GM12878 (cell line): ENCODE data around the gene KIAA0930. TPM values are rescaled to one million over a fixed set of nuclear protein-coding genes. Genes with fewer than 3 reads are reported as not detected.

Experiments used
- ATAC-seq: fragments of 200-7000 bp; cut with Tn5 transposase; 3 replicates; pipeline ENCODE4 v1.9.1; 2020; ENCODE audit warnings: mild to moderate bottlenecking, moderate library complexity
- BruUV-seq: library from RNA; stranded (reverse); fragments of 400-500 nt; replicated peaks from 2 replicates; lab custom pipeline; 2021; lab: Mats Ljungman, UMichigan
- CTCF ChIA-PET: fragments of 300-600 bp; sonication (Branson Sonifier 250); formaldehyde crosslinking; extraction: SDS; loops from one replicate; lab custom pipeline; 2021; ENCODE audit warnings: inconsistent platforms; lab: Yijun Ruan, JAX
- POLR2A ChIA-PET: fragments of 350-600 bp; formaldehyde crosslinking; extraction: SDS; loops from one replicate; lab custom pipeline; 2021; ENCODE audit warnings: inconsistent platforms; lab: Charles Lee
- RAD21 ChIA-PET: fragments of 300-600 bp; sonication (Branson Sonifier 250); formaldehyde crosslinking; loops from one replicate; lab custom pipeline; 2023; ENCODE audit warnings: antibody characterized with exemption; ENCODE audit not compliant: unreplicated experiment; lab: Charles Lee
- SMC1A ChIA-PET: fragments of 300-600 bp; sonication (Branson Sonifier 250); formaldehyde crosslinking; loops from one replicate; lab custom pipeline; 2023; ENCODE audit not compliant: unreplicated experiment, uncharacterized antibody; lab: Charles Lee
- DNase-seq: peaks from one replicate; pipeline ENCODE4 v3.0.0-alpha.2; 2011; ENCODE audit warnings: low read depth, low spot score
- FAIRE-seq: peaks from 3 replicates; lab custom pipeline; 2011; peaks lifted over from hg19 to GRCh38; lab: Jason Lieb, UNC
- H2AFZ ChIP-seq: 2 replicates; pipeline ENCODE4 v1.6.0; 2011; ENCODE audit warnings: low read depth, low read length, control low read depth; ENCODE audit not compliant: control insufficient read depth
- H3K27ac ChIP-seq: 2 replicates; pipeline ENCODE4 v1.5.1; 2011; ENCODE audit warnings: control low read depth; ENCODE audit not compliant: control insufficient read depth, insufficient read depth
- H3K27me3 ChIP-seq, 2 experiments: replicated peaks in 1 of 2; 2 replicates each; pipeline versions ENCODE4 v1.6.0 to v1.6.1; 2011; ENCODE audit warnings: low read length in 1 of 2; ENCODE audit not compliant: control insufficient read depth in 2 of 2, insufficient read depth in 2 of 2
- H3K36me3 ChIP-seq, 2 experiments: 2 replicates each; pipeline ENCODE4 v1.5.1; 2011; ENCODE audit warnings: low read length in 1 of 2; ENCODE audit not compliant: control insufficient read depth in 2 of 2, insufficient read depth in 2 of 2
- H3K4me1 ChIP-seq: 2 replicates; pipeline ENCODE4 v1.6.1; 2011; ENCODE audit warnings: mild to moderate bottlenecking, low read length, moderate library complexity, mixed read lengths; ENCODE audit not compliant: control insufficient read depth, insufficient read depth
- H3K4me2 ChIP-seq: 2 replicates; pipeline ENCODE4 v1.6.0; 2011; ENCODE audit warnings: control low read depth; ENCODE audit not compliant: control insufficient read depth, insufficient read depth
- H3K4me3 ChIP-seq: fragments of 200-600 bp; sonication (generic); 2 replicates; pipeline ENCODE4 v1.5.1; 2016
- H3K79me2 ChIP-seq: 2 replicates; pipeline ENCODE4 v1.6.0; 2011; ENCODE audit warnings: low read length; ENCODE audit not compliant: control insufficient read depth, insufficient read depth
- H3K9ac ChIP-seq: 2 replicates; pipeline ENCODE4 v1.8.0; 2011; ENCODE audit warnings: low read length, control low read depth, mixed read lengths; ENCODE audit not compliant: control insufficient read depth, insufficient read depth
- H3K9me3 ChIP-seq: replicated peaks from 3 replicates; pipeline ENCODE4 v1.5.1; 2011; ENCODE audit warnings: mild to moderate bottlenecking, low read length; ENCODE audit not compliant: control insufficient read depth, insufficient read depth
- H4K20me1 ChIP-seq: 2 replicates; pipeline ENCODE4 v1.6.0; 2011; ENCODE audit not compliant: control insufficient read depth, insufficient read depth
- CBX3 ChIP-seq: fragments of 200-600 bp; sonication (generic); IDR thresholded peaks from 2 replicates; pipeline ENCODE4 v1.6.1; 2016; ENCODE audit warnings: low read depth, borderline replicate concordance
- CEBPZ ChIP-seq: fragments of 150-350 bp; IDR thresholded peaks from 2 replicates; pipeline ENCODE4 v1.6.1; 2016; ENCODE audit warnings: low read depth, low read length
- CREB1 ChIP-seq: IDR thresholded peaks from 2 replicates; pipeline ENCODE4 v1.6.1; 2012; ENCODE audit warnings: low read depth, mild to moderate bottlenecking, inconsistent platforms
- HDAC6 ChIP-seq: fragments of 200-600 bp; sonication (generic); IDR thresholded peaks from one replicate; pipeline ENCODE4 v1.8.0; 2017; ENCODE audit warnings: antibody characterized with exemption; ENCODE audit not compliant: unreplicated experiment
- IRF5 ChIP-seq: fragments of 450-650 bp; IDR thresholded peaks from 2 replicates; pipeline ENCODE4 v1.6.1; 2017; ENCODE audit warnings: borderline replicate concordance
- MLLT1 ChIP-seq: fragments of 450-650 bp; IDR thresholded peaks from 2 replicates; pipeline ENCODE4 v1.6.1; 2016; ENCODE audit warnings: mild to moderate bottlenecking
- PBX3 ChIP-seq: IDR thresholded peaks from 2 replicates; pipeline ENCODE4 v1.6.1; 2011; ENCODE audit warnings: mild to moderate bottlenecking, low read depth, low read length, moderate library complexity; ENCODE audit not compliant: insufficient replicate concordance
- POLR2AphosphoS2 ChIP-seq: IDR thresholded peaks from 2 replicates; pipeline ENCODE4 v1.6.1; 2011; ENCODE audit warnings: low read depth, mild to moderate bottlenecking, low read length, improper control_type of control experiment, moderate library complexity
- RAD51 ChIP-seq: fragments of 450-650 bp; IDR thresholded peaks from 2 replicates; pipeline ENCODE4 v1.6.1; 2016; ENCODE audit warnings: moderate library complexity, mild to moderate bottlenecking, inconsistent platforms
- RB1 ChIP-seq: fragments of 450-650 bp; formaldehyde crosslinking; IDR thresholded peaks from 2 replicates; pipeline ENCODE4 v1.6.1; 2017; ENCODE audit warnings: mild to moderate bottlenecking, borderline replicate concordance
- SMAD1 ChIP-seq: fragments of 450-650 bp; IDR thresholded peaks from 2 replicates; pipeline ENCODE4 v1.6.1; 2018; ENCODE audit warnings: mild to moderate bottlenecking, low read depth; ENCODE audit not compliant: partially characterized antibody
- SMAD5 ChIP-seq: IDR thresholded peaks from 2 replicates; pipeline ENCODE4 v1.6.1; 2016; ENCODE audit warnings: antibody characterized with exemption, low read depth
- TAF1 ChIP-seq: IDR thresholded peaks from 2 replicates; pipeline ENCODE4 v1.6.1; 2011; ENCODE audit warnings: mild to moderate bottlenecking, low read depth, low read length, borderline replicate concordance
- ZNF384 ChIP-seq: IDR thresholded peaks from 2 replicates; pipeline ENCODE4 v1.6.1; 2012; ENCODE audit warnings: low read depth, mild to moderate bottlenecking, low read length, improper control_type of control experiment, borderline replicate concordance
- WGBS: methylation state at CpG from one replicate; pipeline ENCODE4 v1.1.6; 2016; ENCODE audit warnings: low lambda C conversion rate; ENCODE audit not compliant: insufficient replicate concordance, insufficient coverage; ENCODE audit errors: missing lambda C conversion rate; 5-methylcytosine and 5-hydroxymethylcytosine counted together
- in situ Hi-C: fragments of 300-500 bp; cut with MboI; formaldehyde crosslinking; loops from 9 replicates; pipeline ENCODE4 v1.14.3; 2018; ENCODE audit warnings: mixed read lengths
- intact Hi-C: fragments of 100-400 bp; cut with micrococcal nuclease; formaldehyde crosslinking; loops from one replicate; pipeline ENCODE4 v1.14.2; 2022; ENCODE audit not compliant: unreplicated experiment
- polyA plus RNA-seq, 11 experiments: library from polyadenylated mRNA; depleted of rRNA in 4 of 11; unstranded in 6 of 11; stranded (reverse) in 5 of 11; fragments of >200 nt; fragmentation: Nextera tagmentation in 4 of 11; fragmentation: Illumina TruSeq in 1 of 11; extraction: Ambion mirVana in 4 of 11; extraction: Trizol in 1 of 11; gene quantifications; 1 replicate in 1 of 11; 2 replicates in 10 of 11; pipeline versions ENCODE4 v1.2.1 to v1.2.3, GENCODE V29; 2011 to 2016; ENCODE audit warnings: inconsistent platforms in 2 of 11, missing spikeins in 2 of 11, low read depth in 1 of 11
- total RNA-seq, 4 experiments: library from RNA; depleted of rRNA in 3 of 4; stranded (reverse); fragments of >200 nt in 3 of 4; fragmentation: Illumina TruSeq in 1 of 4; extraction: Trizol in 1 of 4; gene quantifications; 2 replicates each; pipeline versions ENCODE4 v1.2.1 to v1.2.3, GENCODE V29; 2013 to 2021
- TF ChIP-seq, protein P1 (sequence below): fragments of 450-650 bp; IDR thresholded peaks from 2 replicates; pipeline ENCODE4 v1.6.1; 2017; ENCODE audit warnings: mild to moderate bottlenecking

Gene KIAA0930
- total and polyA plus RNA-seq, 10 of the 15 experiments (the other 5 are each of a cell fraction or from before 2014, with no cell fraction given): 3.6 to 125 (median 46.3) TPM

DNA sequence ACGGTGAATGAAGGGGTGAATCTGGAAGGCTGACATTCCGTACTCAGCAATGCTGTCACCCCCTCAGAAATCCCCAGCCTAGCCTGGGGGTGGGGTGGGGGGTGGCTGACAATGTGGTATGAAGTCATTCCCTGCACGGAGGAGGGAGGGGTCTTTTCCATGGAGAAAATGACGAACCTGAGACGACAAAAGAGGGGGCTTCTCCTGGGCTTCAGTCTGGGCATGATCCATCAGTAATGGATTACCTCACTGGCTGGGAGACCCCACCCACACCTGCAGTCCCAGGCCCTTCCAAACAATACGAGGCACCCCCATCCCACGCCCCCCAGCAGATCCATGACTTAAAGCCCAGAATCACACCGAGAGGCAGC lies 1.0 kb downstream of the KIAA0930 start:
- Histone ChIP-seq H3K4me3 (peak overlapping the region; percentile 88), H3K27me3 (no peaks in the 10 kb centered on the region), H3K79me2 (peaks cover 56% of the 10 kb centered on the region), H3K27ac (peak overlapping the region; percentile 64), H3K4me1 (peaks cover 53% of the 10 kb centered on the region), H3K36me3 (peaks cover 0 to 3% of the 10 kb centered on the region in 2 experiments; a peak in 1 of 4 replicates), H3K4me2 (peak overlapping the region; percentile 88), H4K20me1 (no peaks in the 10 kb centered on the region), H3K9ac (peak overlapping the region; percentile 73), H3K9me3 (no peaks in the 10 kb centered on the region), H2AFZ (no peak overlapping the region)
- BruUV-seq: no TSS peak
- in situ Hi-C loops (no loop called here), intact Hi-C loops (loop anchor here (5.0 kb wide), 1 partner anchor 72 kb away; no protein-coding TSS in a partner anchor)
- ChIA-PET SMC1A (no interaction called here), POLR2A (no interaction called here), RAD21 (interaction anchor here (1.6 kb wide), 1 partner anchor 9 kb away, joined by 3 read pairs; no protein-coding TSS in a partner anchor), CTCF (no interaction called here)
- no peak for ATAC-seq
- WGBS: 23% methylated on average over 8 of the region's 8 CpGs
- FAIRE-seq: no peak
- no peak for DNase-seq
- TF ChIP-seq TAF1: no peak
- no peak for TF ChIP-seq ZNF384
- TF ChIP-seq RB1: no peak
- TF ChIP-seq SMAD1: no peak
- TF ChIP-seq HDAC6: no peak
- no peak for TF ChIP-seq PBX3
- no peak for TF ChIP-seq CEBPZ
- TF ChIP-seq CREB1: no peak
- TF ChIP-seq MLLT1: no peak
- no peak for TF ChIP-seq CBX3
- no peak for TF ChIP-seq SMAD5
- TF ChIP-seq, protein P1, sequence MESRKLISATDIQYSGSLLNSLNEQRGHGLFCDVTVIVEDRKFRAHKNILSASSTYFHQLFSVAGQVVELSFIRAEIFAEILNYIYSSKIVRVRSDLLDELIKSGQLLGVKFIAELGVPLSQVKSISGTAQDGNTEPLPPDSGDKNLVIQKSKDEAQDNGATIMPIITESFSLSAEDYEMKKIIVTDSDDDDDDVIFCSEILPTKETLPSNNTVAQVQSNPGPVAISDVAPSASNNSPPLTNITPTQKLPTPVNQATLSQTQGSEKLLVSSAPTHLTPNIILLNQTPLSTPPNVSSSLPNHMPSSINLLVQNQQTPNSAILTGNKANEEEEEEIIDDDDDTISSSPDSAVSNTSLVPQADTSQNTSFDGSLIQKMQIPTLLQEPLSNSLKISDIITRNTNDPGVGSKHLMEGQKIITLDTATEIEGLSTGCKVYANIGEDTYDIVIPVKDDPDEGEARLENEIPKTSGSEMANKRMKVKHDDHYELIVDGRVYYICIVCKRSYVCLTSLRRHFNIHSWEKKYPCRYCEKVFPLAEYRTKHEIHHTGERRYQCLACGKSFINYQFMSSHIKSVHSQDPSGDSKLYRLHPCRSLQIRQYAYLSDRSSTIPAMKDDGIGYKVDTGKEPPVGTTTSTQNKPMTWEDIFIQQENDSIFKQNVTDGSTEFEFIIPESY: no peak
- TF ChIP-seq RAD51: no peak
- TF ChIP-seq IRF5: no peak
- TF ChIP-seq POLR2AphosphoS2: no peak
